HG03095 (cell line): ENCODE results near the gene TMEM115.
A peak's percentile ranks its signal among the peaks of the same experiment; 100 is the strongest.

Experiments used
- ATAC-seq: cut with Tn5 transposase; IDR thresholded peaks from one replicate; pipeline ENCODE4 v1.9.1; 2021; ENCODE audit warnings: moderate library complexity; ENCODE audit not compliant: unreplicated experiment

The TMEM115 gene

GRCh38 chr3:50378024-50378423 lies 18.7 kb upstream of the TMEM115 start:
- ATAC-seq: no peak

- ATAC-seq: no peak
Observed at GRCh38 chr3:50375258-50375931, 16.1 kb upstream of the TMEM115 start.

- no peak for ATAC-seq
Observed at GRCh38 chr3:50374363-50375257, 15.3 kb upstream of the TMEM115 start.

GRCh38 chr3:50373146-50374051 lies 14.1 kb upstream of the TMEM115 start:
- ATAC-seq: no peak

GRCh38 chr3:50372349-50372748 lies 13.0 kb upstream of the TMEM115 start:
- ATAC-seq: no peak

GRCh38 chr3:50371133-50371685 lies 11.9 kb upstream of the TMEM115 start:
- no peak for ATAC-seq

- no peak for ATAC-seq
Observed at GRCh38 chr3:50370594-50370993, 11.3 kb upstream of the TMEM115 start.

GRCh38 chr3:50369012-50369670 lies 9.8 kb upstream of the TMEM115 start:
- no peak for ATAC-seq

GRCh38 chr3:50365842-50366220 lies 6.5 kb upstream of the TMEM115 start:
- no peak for ATAC-seq

GRCh38 chr3:50365080-50365841 lies 5.9 kb upstream of the TMEM115 start:
- ATAC-seq: peak; percentile 77

GRCh38 chr3:50364573-50365079 lies 5.3 kb upstream of the TMEM115 start:
- ATAC-seq: peak; percentile 12

- peak; percentile 7 for ATAC-seq
Observed at GRCh38 chr3:50359760-50360110, 414 bp upstream of the TMEM115 start.

GRCh38 chr3:50358355-50358910 lies 888 bp downstream of the TMEM115 start:
- no peak for ATAC-seq

- no peak for ATAC-seq
Observed at GRCh38 chr3:50357481-50357880, 1.8 kb downstream of the TMEM115 start.

- ATAC-seq: no peak
Observed at GRCh38 chr3:50356553-50356952, 2.8 kb downstream of the TMEM115 start.

GRCh38 chr3:50355829-50356552 lies 3.3 kb downstream of the TMEM115 start:
- ATAC-seq: no peak

- ATAC-seq: no peak
Observed at GRCh38 chr3:50354850-50355249, 4.5 kb downstream of the TMEM115 start.

GRCh38 chr3:50354186-50354764 lies 5.0 kb downstream of the TMEM115 start:
- ATAC-seq: no peak
